Right hindlimb (tissue), 1 donor: ENCODE data around the gene SLC4A5.

Experiments used
- DNase-seq: peaks from one replicate; pipeline ENCODE4 v3.0.0-alpha.2; 2018

The SLC4A5 gene

DNA sequence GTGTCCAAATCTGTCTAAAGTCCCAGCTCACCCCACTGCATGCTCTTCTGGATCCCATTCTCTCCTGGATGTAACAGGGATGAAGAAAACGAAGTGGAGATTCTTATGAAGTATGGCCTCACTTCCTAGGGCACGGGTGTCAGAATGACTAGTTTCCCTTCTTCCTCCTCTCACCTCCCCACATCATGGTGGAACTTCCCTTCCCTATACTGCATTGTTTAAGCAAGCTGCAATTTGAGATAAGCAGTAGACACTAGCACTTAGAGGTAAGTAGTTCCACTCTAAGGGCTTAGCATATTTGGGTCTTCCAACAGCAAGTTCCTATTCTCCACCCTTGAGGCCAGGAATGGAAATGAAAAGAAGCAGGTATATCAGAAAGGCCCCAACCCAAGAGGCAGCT lies 29.7 kb downstream of the SLC4A5 start:
- DNase-seq: no peak

DNA sequence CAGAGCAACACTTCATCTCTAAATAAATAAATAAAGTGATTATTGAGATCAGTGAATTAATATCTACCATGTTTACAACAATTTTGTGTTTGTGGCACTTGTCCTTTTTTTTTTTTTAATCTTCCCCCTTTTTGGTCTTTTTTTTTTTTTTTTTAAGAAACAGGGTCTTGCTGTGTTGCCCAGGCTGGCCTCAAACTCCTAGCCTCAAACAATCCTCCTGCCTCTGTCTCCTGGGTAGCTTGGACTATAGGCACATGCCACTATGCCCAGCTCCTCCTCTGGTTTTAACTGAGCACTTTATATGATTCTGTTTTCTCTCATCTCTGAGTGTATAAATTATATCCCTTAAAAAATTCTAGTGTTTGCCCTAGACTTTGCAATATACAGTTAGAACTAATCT lies 30.3 kb downstream of the SLC4A5 start:
- no peak for DNase-seq

DNA sequence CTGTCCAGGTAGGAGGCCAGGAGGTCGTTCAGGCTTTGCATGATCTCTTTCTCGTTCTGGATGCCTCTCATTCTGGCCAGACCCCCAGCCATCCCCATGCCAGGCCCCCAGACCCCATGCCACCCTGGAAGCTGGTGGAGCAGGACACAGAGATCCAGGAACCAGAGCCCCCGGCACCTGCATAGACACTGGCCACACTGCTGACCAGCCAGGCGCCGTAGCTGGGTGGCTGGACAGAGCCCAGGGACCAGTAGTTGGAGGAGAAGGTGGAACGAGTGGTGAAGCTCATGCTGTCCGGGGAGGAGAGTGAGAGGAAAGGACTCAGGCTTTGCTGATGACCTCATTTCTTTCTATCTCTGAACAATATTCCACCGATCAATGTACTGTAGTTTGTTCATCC lies 35.5 kb downstream of the SLC4A5 start:
- no peak for DNase-seq

DNA sequence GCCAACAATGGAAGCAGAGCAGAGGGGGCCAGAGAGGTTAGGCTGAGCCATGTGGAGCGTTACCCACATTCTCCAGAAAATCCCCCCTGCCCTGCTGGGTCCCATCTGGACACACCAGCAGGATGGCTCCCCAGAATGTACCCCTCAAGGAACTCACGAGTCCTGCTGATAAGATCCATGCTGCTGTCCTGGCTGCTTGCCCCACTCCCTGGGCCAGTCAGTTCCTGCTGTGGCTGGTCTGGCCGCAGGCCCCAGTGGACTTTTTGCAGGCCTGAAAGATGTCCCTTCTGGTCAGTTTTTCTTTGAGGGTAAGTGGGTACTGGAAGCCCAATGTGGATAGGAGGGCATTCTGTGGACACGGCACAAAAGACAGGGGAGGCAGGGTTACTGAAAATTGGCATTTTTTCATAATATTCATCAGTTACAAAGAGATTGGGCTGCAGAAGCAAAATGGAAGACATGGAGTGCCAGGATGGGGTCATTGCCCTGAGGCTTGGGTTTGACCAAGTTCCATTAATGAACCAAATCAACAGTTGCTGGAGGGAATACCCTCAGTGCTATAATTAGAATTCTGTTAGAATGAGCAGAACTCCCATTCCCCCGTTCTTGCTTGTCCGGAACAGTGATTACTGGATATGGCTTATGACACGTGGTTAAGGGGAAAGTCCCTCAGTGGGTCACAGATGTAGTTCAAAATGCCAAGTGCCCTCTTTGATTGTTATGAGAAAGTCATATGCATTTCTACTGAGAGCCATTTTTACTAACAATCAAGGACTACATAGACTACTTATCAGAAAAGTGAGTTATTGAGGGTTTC lies 38.7 kb downstream of the SLC4A5 start:
- DNase-seq: no peak

DNA sequence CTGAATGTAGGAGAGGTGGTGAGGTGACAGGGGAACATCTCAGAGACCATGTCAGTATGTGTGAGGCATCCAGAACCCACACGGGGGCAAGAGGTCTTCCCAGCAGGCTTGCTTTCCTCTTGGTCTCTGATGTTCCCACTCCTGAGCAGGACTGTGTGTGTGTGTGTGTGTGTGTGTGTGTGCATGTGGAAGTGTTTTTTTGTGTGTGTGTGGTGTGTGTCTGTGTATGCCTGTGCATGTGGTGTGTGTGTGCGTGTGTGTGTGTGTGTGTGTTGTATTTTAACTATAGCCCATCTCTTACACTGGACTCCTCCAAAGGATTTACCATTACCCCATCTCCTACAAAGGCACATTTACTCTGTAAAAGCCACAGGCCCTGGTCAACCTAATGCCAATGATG lies 40.4 kb downstream of the SLC4A5 start:
- DNase-seq: no peak

DNA sequence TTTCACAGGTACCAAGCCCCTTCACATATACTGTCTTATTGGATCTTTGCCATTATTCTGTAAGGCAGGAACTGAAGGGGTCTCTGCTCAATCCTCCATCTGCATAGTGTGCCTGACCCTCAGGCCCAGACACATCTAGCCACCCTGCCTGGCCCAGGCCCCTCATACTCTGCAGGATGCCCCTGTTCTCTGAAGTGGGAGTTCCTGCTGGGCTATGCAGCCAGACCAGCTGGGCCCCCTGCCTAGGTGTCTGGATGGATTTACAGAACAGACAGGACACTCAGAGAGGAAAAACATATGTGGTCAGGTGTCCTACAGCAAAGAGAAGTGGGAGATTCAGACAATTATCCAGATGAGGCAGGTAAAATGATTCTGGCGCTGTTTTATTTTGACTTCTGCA lies 42.0 kb downstream of the SLC4A5 start:
- no peak for DNase-seq

DNA sequence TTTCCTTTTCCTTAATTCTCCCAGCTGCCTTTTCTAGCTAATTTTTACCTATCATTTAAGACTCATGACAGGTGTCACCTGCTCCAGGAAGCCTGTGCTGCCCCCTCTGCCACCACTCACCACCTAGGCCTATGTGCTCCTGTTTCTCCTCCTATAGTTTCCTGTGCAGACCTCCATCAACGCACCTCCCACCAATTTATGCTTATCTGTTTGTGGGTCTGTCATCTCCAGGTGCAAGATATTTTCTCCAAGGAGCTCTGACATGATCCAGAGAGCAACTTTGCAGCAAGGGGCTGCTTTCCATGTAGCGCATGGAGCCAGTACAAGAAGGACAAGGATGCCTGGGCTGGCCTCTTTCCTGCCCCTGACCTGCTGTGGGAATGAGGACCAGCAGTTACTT lies 42.7 kb downstream of the SLC4A5 start:
- DNase-seq: no peak

DNA sequence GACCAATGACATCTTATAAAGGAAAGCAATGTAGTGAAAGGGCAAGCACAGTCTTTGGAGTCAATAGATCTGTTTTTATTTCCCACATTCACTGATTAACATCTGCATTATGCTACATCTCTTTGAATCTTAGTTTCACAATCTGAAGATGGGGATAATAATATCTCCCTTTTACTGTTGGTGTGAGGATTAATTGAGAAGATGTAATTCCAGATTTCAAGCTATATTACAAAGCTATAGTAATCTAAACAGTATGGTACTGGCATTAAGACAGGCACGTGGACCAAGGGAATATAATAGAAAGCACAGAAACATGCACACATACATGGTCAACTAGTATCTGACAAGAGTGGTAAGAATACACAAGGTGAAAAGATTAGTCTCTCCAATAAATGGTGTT lies 45.3 kb downstream of the SLC4A5 start:
- no peak for DNase-seq

DNA sequence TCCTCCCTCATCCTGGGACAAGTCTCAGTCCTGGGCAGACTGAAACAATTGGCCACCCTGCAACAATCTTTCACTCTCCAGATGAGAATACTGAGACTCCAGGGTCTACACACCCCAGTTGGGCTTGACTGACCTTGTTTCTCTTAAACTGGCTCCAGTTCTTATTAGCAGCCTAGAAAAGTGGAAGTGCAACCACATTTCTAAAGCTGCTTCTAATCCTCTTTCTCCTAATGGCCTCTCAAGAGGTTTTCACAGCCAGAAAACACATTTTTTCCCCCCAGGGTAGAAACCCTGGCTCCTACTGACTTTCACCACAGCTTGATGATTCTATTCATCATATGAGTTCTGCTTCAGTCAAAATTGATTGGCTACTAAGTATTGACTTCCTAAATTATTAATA lies 45.8 kb downstream of the SLC4A5 start:
- DNase-seq: no peak

DNA sequence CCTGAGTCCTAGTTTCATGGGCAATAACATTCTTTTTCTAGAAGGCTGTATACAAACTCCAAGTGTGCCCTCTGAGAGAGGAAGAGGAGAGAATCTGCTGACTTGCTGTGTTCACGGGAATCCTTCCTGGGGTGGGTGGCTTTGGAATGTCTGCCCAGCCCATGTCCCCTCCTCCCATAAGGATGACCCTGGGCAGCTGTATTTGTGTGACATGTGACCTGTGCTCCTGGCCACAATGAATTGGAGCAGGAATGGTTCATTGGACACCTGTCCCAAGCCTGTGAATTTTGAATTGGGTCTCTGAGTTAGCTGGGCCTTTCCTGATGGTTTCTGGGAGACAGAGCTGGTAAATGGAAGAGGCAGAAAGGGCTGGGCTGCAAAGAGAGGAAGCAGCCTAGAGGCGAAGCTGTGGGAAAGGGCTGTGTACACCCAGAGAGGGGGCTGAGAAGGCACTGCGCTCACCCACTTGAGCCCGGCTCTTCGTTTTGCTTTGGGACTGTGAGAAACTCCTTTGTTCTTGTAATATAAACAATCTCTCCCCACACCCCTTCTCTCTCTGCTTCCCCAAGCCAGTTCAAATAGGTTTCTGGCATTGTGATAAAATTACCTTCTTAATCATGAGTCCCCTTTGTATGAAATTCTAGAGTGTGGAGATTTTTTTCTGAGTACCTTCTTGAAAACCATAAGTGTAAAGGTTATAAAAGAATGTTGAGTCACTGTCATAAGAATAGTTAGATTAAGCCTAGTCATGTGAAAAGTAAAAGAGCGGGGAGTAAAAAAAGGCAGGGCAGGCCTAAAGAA lies 49.8 kb downstream of the SLC4A5 start:
- DNase-seq: no peak

DNA sequence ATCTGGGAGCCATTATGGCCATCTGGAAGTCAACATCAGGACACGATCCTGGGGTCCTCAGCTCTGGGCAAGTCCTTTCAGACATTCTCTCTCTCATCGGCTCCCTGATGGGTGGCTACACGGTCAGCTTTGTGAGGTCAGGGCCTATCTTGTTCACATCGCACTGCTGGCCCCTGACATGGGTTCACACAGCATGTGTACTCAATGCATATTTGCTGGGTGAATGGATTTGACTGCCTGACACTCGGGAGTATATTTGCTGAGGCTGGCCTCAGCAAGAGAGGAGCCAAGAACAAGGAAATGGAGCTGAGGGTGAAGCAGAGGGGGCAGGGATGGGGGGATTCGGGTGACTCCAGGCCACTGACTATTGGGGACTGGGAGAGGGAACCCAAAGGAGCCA lies 50.5 kb downstream of the SLC4A5 start:
- no peak for DNase-seq

DNA sequence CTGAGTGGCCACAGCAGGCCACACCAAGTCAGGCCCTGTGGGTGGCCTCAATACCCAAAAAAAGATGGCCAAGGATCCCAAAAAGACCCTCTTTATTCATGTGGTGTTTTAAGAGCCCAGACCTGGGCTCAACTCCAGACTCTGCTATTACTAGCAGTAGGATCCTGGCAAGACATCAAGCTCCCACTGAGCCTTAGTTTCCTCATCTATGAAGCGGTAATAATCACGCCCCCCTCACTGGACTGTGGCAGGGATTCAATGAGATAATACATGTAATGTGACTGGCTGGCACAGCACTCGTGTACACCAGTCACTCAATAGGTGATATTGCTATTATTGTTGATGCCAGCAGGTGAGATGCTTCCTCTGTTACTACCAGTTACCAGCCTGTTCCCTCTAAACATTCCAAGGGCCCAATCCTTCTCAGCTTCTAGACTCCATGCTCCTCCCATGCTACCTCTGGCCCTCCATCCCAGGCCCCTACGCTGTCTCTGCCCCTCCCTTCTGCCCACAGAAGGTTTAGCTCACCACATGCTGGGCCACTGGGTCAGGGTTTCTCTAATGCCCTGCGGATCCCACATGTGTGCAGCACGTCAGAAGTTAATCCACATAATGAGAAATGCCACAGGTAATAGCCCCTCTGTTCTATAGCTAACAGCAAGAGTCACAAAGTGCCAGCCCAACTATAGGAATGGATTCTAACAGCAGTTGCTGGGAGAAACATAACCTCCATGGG lies 51.2 kb downstream of the SLC4A5 start:
- no peak for DNase-seq

DNA sequence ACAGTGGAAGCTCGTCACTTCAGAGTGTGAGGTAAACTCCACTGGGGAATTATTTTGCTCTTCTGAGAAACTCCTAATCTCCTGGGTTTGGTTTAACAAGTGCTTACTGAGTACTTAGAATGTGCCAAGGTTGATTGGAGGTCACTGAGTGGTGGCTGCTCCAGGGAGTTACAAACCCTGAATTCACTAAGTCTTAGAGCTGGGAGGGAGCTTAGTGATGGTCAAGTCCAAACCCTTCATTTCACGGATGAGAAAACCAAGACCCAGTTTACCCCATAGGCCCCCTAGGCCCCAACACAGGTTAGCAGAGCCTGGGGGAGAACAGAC lies 52.0 kb downstream of the SLC4A5 start:
- DNase-seq: no peak

DNA sequence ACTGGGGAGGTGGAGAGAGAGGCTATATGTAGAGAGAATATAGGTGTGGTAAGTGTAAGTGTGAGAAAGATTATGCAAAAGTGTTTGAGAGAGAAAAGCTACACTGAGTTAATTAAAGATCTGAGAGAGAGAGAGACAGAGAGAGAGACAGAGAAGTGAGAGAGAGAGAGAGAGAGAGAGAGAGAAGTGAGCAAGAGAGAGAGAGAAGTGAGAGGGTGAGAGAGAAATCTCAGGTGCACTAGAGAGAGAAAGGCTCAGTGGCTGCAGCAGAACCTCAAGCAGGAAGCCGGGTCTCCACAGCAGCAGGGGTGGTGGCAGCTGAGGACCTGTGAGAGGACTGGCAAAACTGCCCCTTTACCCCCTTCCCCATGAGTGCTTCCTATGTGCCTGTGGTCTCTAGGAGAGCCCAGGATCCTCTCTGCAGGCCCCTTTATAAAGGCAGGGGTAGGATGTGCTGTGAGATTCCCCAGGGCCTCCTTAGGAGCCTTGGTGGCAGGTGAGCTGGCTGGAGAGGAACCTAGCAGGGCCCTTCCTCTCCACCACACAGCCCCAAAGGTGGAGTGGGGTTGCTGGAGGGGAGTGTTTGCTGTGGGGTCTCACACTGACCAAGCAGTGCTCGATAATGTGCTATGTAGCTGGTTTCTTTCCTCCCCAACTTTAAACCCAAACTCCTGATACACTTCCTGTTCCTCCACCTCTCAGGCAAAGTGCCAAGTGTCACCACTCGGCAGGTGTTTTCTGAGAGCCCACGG lies 52.6 kb downstream of the SLC4A5 start:
- DNase-seq: no peak

DNA sequence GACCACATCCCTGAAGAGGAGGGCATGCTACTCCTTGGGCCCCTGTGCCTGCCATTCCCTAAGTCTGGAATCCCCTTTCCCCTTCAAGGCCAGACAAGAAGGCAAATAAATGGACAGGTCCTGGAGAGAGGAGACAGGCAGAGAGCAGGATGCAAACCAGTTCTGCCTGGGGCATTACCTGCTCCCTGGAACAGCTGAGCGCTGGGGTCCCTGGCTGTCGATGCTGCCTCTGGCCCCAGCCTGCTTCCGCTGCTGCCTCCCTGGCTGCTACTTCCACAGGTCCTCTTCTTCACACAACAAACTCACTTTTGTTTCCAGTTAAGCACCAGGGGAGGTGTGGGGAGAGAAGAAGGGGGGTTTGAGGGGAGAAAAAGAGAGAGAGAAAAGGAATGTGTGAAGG lies 53.1 kb downstream of the SLC4A5 start:
- no peak for DNase-seq

DNA sequence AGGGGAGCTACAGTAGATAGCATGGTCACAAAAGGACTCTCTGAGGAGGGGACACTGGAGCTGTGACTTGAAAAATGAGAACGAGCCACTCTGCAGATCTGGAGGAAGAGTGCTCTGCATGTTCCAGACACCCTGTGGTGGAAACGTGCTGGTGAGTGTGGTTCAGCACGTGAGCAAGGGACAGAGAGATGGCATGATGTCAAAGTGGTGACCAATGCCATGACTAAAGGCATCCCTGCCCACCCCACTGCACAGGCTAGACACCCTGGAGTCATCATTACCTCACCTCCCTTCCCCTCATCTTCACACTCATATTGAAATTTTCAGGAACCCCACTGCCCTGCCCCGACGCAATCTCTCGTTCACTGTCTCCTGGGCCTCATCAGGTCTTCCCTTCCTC lies 56.5 kb downstream of the SLC4A5 start:
- no peak for DNase-seq

DNA sequence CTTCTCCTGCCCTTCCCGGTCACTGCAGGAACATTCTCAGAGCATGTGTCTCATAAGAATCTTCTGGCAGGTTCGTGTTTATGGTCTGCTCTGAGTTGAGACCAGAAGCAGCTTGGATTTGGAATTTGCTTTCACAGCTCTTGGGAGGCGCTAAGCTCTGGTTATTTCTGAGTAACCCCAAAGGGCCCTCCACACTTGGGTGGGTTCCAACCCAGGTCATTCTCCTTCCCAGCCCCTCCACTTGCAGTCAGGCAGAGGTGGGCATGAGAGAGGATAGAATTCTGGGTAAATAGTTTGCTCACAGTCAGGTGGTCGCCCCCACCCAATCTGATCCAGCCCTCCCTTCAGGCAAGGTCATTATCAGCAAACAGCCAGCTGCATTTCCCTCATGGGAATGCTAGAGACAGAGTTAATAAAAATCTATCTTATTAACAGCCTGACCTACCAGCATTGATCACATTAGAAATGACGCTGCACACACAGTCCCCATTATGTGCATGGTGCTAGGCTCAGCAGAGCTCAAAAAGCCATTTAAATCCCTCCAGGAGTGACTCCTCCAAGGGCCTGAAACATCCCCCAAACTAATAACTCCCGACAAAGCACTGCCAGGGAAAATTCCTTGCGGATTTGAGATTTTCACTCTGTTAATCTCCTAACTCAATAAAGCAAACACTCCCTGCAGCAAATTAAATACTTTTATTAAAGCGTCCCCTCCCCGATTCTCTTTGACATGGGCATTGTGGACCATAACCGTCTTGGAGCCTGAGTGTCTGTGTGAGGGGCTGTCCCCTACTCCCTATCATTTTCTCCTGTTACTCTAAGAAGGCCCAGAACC lies 61.9 kb downstream of the SLC4A5 start:
- no peak for DNase-seq

DNA sequence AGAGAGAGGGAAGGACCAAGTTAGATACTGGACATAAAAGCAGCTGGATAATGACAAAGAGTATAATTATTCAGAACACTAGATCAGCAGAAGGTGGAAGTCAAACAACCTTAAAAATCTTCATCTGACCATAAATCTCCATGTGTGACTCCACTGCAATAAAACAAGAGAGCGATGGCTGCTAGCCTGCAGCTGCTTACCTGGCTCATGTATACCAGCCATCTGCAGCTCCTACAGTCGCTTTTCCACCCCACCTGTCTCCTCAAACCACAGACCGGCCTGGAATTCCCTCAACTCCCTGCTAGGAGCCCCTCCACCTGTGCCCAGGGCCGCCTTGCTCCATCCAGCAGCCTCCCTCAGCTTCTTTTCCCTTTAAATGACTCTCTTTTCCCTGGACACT lies 64.5 kb downstream of the SLC4A5 start:
- DNase-seq: no peak

DNA sequence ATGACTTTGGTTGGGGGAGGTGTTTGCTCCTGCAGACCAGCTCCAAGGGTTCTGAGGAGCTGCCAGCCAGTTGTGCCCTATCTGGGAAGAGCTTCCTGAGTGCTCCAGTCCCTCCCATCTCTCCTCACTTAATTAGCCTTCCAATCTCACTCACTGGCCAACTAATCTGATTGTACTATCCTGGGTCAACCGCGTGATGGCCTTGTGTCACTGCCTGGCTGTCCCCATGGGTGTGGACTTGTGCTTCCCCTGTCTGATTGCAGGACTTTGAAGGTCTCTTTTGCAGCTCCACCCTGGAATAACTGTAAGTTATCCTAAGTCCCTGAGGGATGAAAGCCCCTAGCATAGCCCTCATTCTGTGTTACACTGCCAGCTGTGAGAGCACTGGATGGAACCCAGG lies 65.0 kb downstream of the SLC4A5 start:
- no peak for DNase-seq

DNA sequence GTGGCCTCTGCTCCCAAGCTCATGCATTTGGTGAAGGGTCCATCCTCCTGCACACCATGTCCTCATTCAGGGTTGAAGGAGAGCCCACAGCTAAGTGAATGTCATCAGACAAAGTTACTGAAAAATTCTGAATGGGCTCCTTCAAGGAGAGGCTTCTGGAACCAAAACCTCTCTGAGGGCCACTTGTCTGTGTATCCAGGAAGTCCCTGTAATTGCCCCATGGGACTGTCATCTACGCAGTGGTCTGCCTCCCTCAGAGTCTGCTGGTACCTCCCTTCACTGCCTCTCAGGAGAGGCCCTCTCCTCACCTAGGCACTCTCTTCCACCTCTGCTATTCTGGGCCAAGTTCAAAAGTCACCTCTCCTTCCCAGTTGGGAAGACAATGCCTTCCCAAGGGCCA lies 68.0 kb downstream of the SLC4A5 start:
- DNase-seq: no peak

DNA sequence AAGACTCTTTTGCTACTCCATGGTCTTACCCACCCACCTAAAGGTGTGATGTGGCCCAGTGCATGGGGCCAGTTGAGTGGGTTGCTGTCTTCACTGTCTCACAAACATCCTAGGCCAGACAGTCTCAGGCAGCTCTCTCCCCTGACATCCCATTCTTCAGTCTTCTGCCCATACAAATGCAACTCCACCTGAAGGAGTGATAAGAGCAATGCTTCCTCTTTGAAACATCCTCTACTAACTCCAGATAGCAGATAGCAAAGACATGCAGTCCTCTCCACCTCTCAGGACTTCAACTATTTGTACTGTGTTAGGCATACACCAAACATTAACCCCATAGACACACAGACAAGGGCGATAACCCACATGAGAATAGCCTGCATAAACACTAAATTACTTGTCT lies 73.5 kb downstream of the SLC4A5 start:
- no peak for DNase-seq

DNA sequence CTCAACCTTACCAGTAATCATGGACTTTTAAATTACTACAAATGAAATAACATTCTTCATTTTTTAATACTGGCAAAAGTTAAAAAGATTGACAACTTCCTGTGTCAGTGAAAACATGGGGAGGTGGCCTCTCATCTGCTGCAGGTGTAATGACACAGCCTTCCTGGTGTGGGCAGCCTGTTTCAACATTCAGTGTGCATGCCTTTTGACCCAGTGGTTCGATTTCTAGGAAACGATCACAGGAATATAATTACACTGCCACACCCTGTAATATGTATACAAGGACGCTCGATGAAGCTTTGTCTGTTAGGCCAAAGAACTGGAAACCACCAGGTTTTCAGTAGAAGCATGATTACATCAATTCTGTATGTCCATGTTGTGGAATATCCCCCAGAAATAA lies 76.1 kb downstream of the SLC4A5 start:
- DNase-seq: no peak
